ENCODE results near the gene ADK.
"Not testable (repeated sequence)": the region's sequence is repeated elsewhere in the genome, so short reads cannot be mapped to it uniquely, and the experiment has no call there.

The ADK gene

GRCh38 chr10:74146980-74147379 lies 4.0 kb upstream of the ADK start:
- not testable (repeated sequence) for DNase-seq

GRCh38 chr10:74150204-74150989 lies 624 bp upstream of the ADK start, which contains the start of gene AP3M1:
Gene AP3M1, minus strand, starts transcription at chr10:74150828. Its CDS starts 12,449 bp downstream, at chr10:74138379.
- peak; percentile 84 for DNase-seq

- DNase-seq = no peak
These were observed 1.1 kb downstream of the ADK start for GRCh38 chr10:74151879-74152722.

- DNase-seq = no peak
These were observed 2.1 kb downstream of the ADK start for GRCh38 chr10:74153123-74153522.

GRCh38 chr10:74153676-74154075 lies 2.7 kb downstream of the ADK start:
- DNase-seq = no peak

GRCh38 chr10:74156919-74157289 lies 5.9 kb downstream of the ADK start:
- no peak for DNase-seq

- DNase-seq = no peak
These were observed 9.0 kb downstream of the ADK start for GRCh38 chr10:74160013-74160412.

- DNase-seq = no peak
These were observed 12.5 kb downstream of the ADK start for GRCh38 chr10:74163319-74164068.

- DNase-seq = no peak
These were observed 13.9 kb downstream of the ADK start for GRCh38 chr10:74164716-74165529.

GRCh38 chr10:74165530-74165901 lies 14.5 kb downstream of the ADK start:
- DNase-seq = no peak

GRCh38 chr10:74167443-74167842 lies 16.4 kb downstream of the ADK start:
- no peak for DNase-seq

- no peak for DNase-seq
These were observed 20.6 kb downstream of the ADK start for GRCh38 chr10:74171625-74172024.

- no peak for DNase-seq
These were observed 23.5 kb downstream of the ADK start for GRCh38 chr10:74174521-74174920.

- DNase-seq = no peak
These were observed 24.7 kb downstream of the ADK start for GRCh38 chr10:74175510-74176379.

GRCh38 chr10:74176380-74177139 lies 25.5 kb downstream of the ADK start:
- DNase-seq = peak; percentile 96

GRCh38 chr10:74177140-74177677 lies 26.2 kb downstream of the ADK start:
- DNase-seq = peak; percentile 24

GRCh38 chr10:74178042-74178791 lies 27.2 kb downstream of the ADK start:
- DNase-seq = no peak

- DNase-seq = no peak
These were observed 28.2 kb downstream of the ADK start for GRCh38 chr10:74179111-74179710.

GRCh38 chr10:74186678-74187077 lies 35.7 kb downstream of the ADK start:
- no peak for DNase-seq

All from effector CD4-positive, alpha-beta T cell (primary cell).